ENCODE measurements around the gene NMNAT3. TPM values are rescaled to one million over a fixed set of nuclear protein-coding genes. Genes with fewer than 3 reads are reported as not detected.

The NMNAT3 gene
- polyA plus RNA-seq, 1 donor (not counting 4 experiments of a cell fraction or from before 2014, with no cell fraction given) = 1.6 TPM

DNA sequence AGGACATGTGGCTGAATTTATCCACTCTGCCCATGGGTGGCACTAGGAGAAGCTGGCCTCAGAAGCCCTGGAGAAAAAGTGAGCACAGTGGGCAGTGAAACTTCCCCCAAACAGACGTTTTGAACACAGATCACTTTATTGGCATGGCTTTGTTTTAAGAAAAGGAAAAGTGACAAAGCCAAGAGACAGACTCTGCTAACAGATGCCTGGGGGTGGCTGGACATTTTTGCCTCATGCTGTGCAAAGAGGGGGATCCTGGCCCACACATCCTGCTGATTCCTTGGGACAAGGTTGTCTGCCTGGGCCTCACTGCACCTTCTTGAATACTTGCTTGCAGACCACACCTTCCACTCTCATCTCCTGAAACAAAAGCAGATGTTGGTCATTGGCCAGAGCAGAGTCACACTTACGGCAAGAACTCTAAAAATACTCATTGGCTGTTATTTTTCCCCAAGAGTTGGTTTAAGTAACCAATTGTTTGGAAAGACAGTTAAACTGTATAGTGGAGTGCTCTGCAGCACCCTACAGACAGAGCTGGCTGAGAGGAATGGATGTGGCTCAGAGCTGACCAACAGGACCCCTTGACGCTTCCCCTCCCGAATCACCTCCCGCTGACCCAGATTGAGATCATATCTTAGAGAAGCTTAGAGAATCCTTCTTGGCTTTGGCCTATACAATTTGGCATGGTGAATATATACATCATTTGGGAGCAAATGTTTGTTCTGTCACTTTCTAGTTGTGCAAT is 160.3 kb downstream of the NMNAT3 start:
- dilution Hi-C loops (cut with MboI; ENCODE audit: extremely low pct_ligation_motif_present, low sequenced_read_pairs) = no loop called here
- H2AFZ ChIP-seq (ENCODE audit: control insufficient read depth, low read length) = no peak overlapping the region
- no peaks in the 10 kb centered on the region for H3K36me3 ChIP-seq (ENCODE audit: control insufficient read depth in 2 of 2, extremely low read depth in 1 of 2, insufficient read depth in 2 of 2, low read length in 2 of 2)
- H3K4me3 ChIP-seq (ENCODE audit: control insufficient read depth in 2 of 3, extremely low read depth in 1 of 3, insufficient read depth in 2 of 3, low read depth in 1 of 3, low read length in 3 of 3) = no peak overlapping the region
- no peak for TF ChIP-seq EZH2 (IDR thresholded peaks at IDR 0.05; ENCODE audit: low read length)
- TF ChIP-seq, protein P1, sequence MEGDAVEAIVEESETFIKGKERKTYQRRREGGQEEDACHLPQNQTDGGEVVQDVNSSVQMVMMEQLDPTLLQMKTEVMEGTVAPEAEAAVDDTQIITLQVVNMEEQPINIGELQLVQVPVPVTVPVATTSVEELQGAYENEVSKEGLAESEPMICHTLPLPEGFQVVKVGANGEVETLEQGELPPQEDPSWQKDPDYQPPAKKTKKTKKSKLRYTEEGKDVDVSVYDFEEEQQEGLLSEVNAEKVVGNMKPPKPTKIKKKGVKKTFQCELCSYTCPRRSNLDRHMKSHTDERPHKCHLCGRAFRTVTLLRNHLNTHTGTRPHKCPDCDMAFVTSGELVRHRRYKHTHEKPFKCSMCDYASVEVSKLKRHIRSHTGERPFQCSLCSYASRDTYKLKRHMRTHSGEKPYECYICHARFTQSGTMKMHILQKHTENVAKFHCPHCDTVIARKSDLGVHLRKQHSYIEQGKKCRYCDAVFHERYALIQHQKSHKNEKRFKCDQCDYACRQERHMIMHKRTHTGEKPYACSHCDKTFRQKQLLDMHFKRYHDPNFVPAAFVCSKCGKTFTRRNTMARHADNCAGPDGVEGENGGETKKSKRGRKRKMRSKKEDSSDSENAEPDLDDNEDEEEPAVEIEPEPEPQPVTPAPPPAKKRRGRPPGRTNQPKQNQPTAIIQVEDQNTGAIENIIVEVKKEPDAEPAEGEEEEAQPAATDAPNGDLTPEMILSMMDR (optimal IDR thresholded peaks at IDR 0.05 in 1 of 3, IDR thresholded peaks at IDR 0.05 in 1 of 3, conservative IDR thresholded peaks at IDR 0.05 in 1 of 3; ENCODE audit: extremely low read depth in 1 of 3, insufficient read depth in 2 of 3, low read length in 3 of 3) = no peak
- H4K20me1 ChIP-seq (ENCODE audit: control insufficient read depth, extremely low read depth, insufficient read depth, low read length) = no peaks in the 10 kb centered on the region
- no peaks in the 10 kb centered on the region for H3K9me1 ChIP-seq (ENCODE audit: control insufficient read depth, extremely low read depth, insufficient read depth, low read length)
- no peak overlapping the region for H3K9ac ChIP-seq (ENCODE audit: control insufficient read depth, extremely low read depth, insufficient read depth, low read length)
- no peak for FAIRE-seq
- H3K4me2 ChIP-seq (ENCODE audit: control insufficient read depth, extremely low read depth, insufficient read depth, low read depth, low read length) = no peak overlapping the region
- H3K27ac ChIP-seq (ENCODE audit: control insufficient read depth, insufficient read depth, low read length) = no peak overlapping the region
- no peaks in the 10 kb centered on the region for H3K27me3 ChIP-seq (ENCODE audit: control insufficient read depth, extremely low read depth, insufficient read depth, low read length)
- no peaks in the 10 kb centered on the region for H3K9me3 ChIP-seq (ENCODE audit: control insufficient read depth, low read depth, low read length)
- no peak for DNase-seq (ENCODE audit: low read depth, low spot score)
- no peaks in the 10 kb centered on the region for H3K4me1 ChIP-seq (ENCODE audit: control insufficient read depth, extremely low read depth, insufficient read depth, low read length)
- no peaks in the 10 kb centered on the region for H3K79me2 ChIP-seq (ENCODE audit: control insufficient read depth, insufficient read depth, low read length)

DNA sequence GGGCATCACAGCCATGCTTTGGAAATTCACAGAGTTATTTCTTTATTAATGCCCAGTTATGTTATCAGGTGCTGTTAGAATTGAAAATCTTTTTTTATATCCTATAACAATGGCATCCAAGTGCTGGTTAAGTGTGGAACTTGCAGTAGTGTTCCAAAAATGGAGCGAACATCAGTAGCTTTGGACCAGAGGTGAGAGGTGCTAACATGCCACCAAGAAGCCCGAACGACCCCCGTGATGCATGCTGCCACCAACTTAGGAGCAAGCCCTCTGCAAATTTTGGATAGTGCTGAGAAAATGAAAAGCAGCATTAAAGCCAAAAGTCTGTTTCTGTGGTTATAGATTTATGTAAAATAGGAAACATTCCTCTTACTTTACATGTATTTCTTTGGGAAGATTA is 163.0 kb downstream of the NMNAT3 start:
- no peaks in the 10 kb centered on the region for H3K79me2 ChIP-seq (ENCODE audit: control insufficient read depth, insufficient read depth, low read length)
- H3K36me3 ChIP-seq (ENCODE audit: control insufficient read depth in 2 of 2, extremely low read depth in 1 of 2, insufficient read depth in 2 of 2, low read length in 2 of 2) = no peaks in the 10 kb centered on the region
- no peak overlapping the region for H2AFZ ChIP-seq (ENCODE audit: control insufficient read depth, low read length)
- H3K4me2 ChIP-seq (ENCODE audit: control insufficient read depth, extremely low read depth, insufficient read depth, low read depth, low read length) = no peak overlapping the region
- H3K4me3 ChIP-seq (ENCODE audit: control insufficient read depth in 2 of 3, extremely low read depth in 1 of 3, insufficient read depth in 2 of 3, low read depth in 1 of 3, low read length in 3 of 3) = no peak overlapping the region
- no peak for FAIRE-seq
- dilution Hi-C loops (cut with MboI; ENCODE audit: extremely low pct_ligation_motif_present, low sequenced_read_pairs) = no loop called here
- no peaks in the 10 kb centered on the region for H3K27me3 ChIP-seq (ENCODE audit: control insufficient read depth, extremely low read depth, insufficient read depth, low read length)
- H3K27ac ChIP-seq (ENCODE audit: control insufficient read depth, insufficient read depth, low read length) = no peak overlapping the region
- no peaks in the 10 kb centered on the region for H3K9me3 ChIP-seq (ENCODE audit: control insufficient read depth, low read depth, low read length)
- no peak for TF ChIP-seq EZH2 (IDR thresholded peaks at IDR 0.05; ENCODE audit: low read length)
- TF ChIP-seq, protein P1 (optimal IDR thresholded peaks at IDR 0.05 in 1 of 3, IDR thresholded peaks at IDR 0.05 in 1 of 3, conservative IDR thresholded peaks at IDR 0.05 in 1 of 3; ENCODE audit: extremely low read depth in 1 of 3, insufficient read depth in 2 of 3, low read length in 3 of 3) = no peak
- H3K4me1 ChIP-seq (ENCODE audit: control insufficient read depth, extremely low read depth, insufficient read depth, low read length) = no peaks in the 10 kb centered on the region
- H3K9ac ChIP-seq (ENCODE audit: control insufficient read depth, extremely low read depth, insufficient read depth, low read length) = no peak overlapping the region
- H3K9me1 ChIP-seq (ENCODE audit: control insufficient read depth, extremely low read depth, insufficient read depth, low read length) = no peaks in the 10 kb centered on the region
- no peak for DNase-seq (ENCODE audit: low read depth, low spot score)
- no peaks in the 10 kb centered on the region for H4K20me1 ChIP-seq (ENCODE audit: control insufficient read depth, extremely low read depth, insufficient read depth, low read length)

Small RNA genes lying within 50 kb of the gene (small RNA-seq; reads per million reads assigned to genes)
- gene RN7SL724P (ENCODE audit: insufficient read length in 3 of 3, low read depth in 3 of 3, low replicate concordance in 1 of 3) = 0 reads per million in 3 experiments

Other genes with a start within 250 kb of the NMNAT3 start
- gene RBP2, start 201.5 kb downstream of the NMNAT3 start, polyA plus RNA-seq = not detected in 3 replicates
- 11.9 to 28.6 TPM (median 14.5 TPM) in 3 replicates for gene RBP1, start 138.2 kb downstream of the NMNAT3 start, polyA plus RNA-seq

All from keratinocyte (primary cell).